ENCODE data around the gene GSX1. TPM values are rescaled to one million over a fixed set of nuclear protein-coding genes. Genes with fewer than 3 reads are reported as not detected.

The GSX1 gene
- total RNA-seq, 1 donor from 2014 or later: not detected

DNA sequence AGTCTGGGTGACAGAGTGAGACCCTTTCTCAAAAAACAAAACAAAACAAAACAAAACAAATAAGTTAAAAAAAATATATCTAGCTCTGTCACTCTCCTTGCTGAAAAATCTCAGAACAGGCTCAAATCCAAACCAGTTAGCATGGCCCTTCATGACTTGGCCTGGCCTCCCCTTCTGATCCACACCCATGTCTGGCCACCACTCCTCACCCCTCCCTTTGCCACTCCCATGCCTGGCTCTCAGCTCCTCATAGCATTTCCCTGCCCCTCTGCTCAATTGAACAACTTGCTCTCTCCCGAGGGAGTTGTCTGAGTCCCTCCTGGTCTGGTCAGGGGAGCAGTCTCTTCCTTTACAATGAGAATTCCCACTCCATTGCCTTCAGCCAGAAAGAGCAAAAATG lies 4.0 kb upstream of the GSX1 start:
- DNase-seq (ENCODE audit: low spot score): no peak
- no peaks in the 10 kb centered on the region for H3K36me3 Mint-ChIP-seq (ENCODE audit: low read depth)
- no peaks in the 10 kb centered on the region for H3K9me3 Mint-ChIP-seq
- intact Hi-C loops (cut with micrococcal nuclease): no loop called here
- H3K27me3 Mint-ChIP-seq (ENCODE audit: low read depth): peaks cover 57% of the 10 kb centered on the region
- no peak overlapping the region for H3K27ac Mint-ChIP-seq
- H3K4me1 Mint-ChIP-seq (ENCODE audit: low read depth): peaks cover 19% of the 10 kb centered on the region
- no peak overlapping the region for H3K4me3 Mint-ChIP-seq (ENCODE audit: low read depth)

DNA sequence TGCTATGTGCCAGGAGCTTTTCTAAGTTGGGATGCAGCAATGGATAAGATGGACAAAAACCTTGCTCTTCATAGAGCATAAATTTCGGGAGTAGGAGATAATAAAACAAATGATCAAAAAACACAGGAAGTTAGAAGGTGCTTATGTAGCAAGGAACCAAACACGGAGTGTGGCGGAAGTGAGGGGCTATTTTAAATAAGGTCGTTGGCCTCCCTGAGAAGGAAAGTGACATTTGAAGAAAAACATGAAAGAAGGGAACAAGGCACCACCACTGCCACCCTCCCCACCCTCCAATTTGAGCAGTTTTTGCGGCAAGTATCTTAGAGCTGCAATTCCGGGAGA lies 3.2 kb upstream of the GSX1 start:
- H3K4me3 Mint-ChIP-seq (ENCODE audit: low read depth): peak overlapping the region; percentile 0
- no peak overlapping the region for H3K27ac Mint-ChIP-seq
- H3K36me3 Mint-ChIP-seq (ENCODE audit: low read depth): no peaks in the 10 kb centered on the region
- H3K27me3 Mint-ChIP-seq (ENCODE audit: low read depth): peaks cover 64% of the 10 kb centered on the region
- intact Hi-C loops (cut with micrococcal nuclease): no loop called here
- H3K9me3 Mint-ChIP-seq: no peaks in the 10 kb centered on the region
- DNase-seq (ENCODE audit: low spot score): no peak
- H3K4me1 Mint-ChIP-seq (ENCODE audit: low read depth): peaks cover 19% of the 10 kb centered on the region

DNA sequence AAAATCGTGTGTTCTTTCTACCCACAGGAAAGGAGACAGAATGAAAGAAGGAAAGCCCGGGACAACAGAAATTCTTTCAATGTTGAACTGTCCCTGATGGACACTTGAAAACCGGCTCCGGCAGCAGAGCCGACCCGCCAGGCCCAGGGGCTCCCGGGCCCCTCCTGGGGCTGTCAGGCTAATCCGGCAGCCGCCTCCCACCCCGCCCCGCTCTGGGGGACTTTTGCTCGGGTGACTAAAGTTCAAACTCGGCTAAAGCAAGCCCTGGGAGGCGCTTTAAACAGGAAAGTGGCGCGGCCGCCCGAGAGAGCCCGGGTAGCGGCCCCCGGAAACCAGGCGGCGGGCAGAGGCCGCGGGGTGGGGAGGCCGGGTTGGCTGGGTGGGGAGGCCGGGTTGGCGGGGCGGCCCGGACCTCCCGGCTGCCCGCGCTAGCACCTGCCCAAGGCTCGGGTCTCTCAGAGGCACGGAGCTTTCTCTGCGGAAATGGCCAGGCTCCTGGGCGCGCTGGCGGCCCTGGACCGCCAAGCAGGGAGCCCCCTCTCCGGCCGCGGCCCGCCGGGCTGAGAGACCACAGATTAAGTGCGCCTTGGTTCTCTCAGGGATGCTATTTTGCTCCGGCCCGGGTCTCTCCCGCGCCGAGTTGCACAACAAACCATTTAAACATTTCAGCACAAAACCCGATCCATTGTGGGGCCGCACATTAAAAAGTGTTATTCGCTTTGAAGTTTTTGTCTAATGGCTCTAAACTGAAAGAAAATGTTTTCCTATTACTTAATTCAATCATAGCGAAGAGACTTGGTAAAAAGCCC lies 2.6 kb upstream of the GSX1 start:
- Mint-ChIP-seq H3K27ac (no peak overlapping the region), H3K9me3 (no peaks in the 10 kb centered on the region), H3K36me3 (ENCODE audit: low read depth) (no peaks in the 10 kb centered on the region), H3K4me3 (ENCODE audit: low read depth) (peak overlapping the region; percentile 0), H3K27me3 (ENCODE audit: low read depth) (peaks cover 66% of the 10 kb centered on the region), H3K4me1 (ENCODE audit: low read depth) (peaks cover 19% of the 10 kb centered on the region)
- intact Hi-C loops (cut with micrococcal nuclease): no loop called here
- no peak for DNase-seq (ENCODE audit: low spot score)

DNA sequence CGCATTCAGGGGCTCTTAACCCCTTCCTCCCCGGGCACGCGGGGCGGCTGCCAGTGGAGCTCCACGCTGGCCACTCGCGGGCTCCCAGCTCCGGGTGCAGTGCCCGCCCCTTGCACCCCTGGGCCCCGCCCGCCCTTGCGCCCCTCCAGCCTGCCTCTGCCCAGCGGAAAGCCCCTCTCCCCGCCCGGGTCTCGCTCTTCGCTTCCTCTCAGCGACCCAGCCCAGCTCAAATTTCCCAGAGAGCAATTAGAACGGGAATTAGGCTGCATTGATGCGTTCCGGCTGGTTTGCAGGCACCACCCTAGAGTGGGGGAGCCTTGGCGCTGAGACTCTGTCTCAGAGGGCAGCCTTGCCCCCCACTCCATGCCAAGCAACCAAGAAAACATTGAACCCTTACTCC lies 1.8 kb upstream of the GSX1 start:
- intact Hi-C loops (cut with micrococcal nuclease): no loop called here
- Mint-ChIP-seq H3K9me3 (no peaks in the 10 kb centered on the region), H3K36me3 (ENCODE audit: low read depth) (no peaks in the 10 kb centered on the region), H3K4me1 (ENCODE audit: low read depth) (peaks cover 19% of the 10 kb centered on the region), H3K4me3 (ENCODE audit: low read depth) (no peak overlapping the region), H3K27me3 (ENCODE audit: low read depth) (peaks cover 68% of the 10 kb centered on the region), H3K27ac (no peak overlapping the region)
- DNase-seq (ENCODE audit: low spot score): no peak

DNA sequence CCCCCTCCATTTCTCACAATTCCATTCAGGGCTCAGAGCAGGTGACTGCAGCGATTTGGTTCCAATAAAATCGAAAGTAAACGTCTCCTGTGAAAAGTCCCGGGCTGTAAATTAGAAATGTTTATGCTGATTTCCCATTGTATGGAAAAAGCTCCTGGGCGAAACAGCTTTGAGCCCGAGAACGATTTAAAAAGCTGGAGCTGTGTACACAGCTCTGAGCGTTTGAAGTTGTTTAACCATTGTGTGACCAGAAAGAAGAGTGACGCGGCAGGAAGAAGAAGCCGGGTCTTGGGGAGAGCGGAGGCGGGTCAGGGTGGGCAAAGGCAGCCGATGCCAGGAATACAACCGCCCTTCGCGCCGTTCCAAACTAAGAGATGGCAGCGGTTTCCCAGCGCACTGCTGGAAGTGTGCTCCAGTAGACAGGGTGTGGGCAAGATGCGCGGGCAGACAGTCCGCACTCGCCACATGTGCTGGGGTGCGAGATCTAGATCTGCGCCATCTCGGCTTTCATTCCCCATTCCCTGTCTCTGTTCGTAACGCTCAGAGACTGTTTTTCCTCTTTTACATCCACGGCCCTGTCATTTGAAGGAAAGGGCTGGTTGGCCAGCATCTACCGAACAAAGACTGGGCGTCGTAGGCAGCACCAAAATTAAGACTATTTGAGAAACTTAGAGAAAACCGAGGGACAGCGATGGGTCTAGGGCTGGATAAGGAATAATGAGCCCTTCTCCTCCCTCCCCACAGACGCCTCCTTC lies 960 bp upstream of the GSX1 start:
- DNase-seq (ENCODE audit: low spot score): no peak
- intact Hi-C loops (cut with micrococcal nuclease): no loop called here
- peaks cover 19% of the 10 kb centered on the region for H3K4me1 Mint-ChIP-seq (ENCODE audit: low read depth)
- H3K27ac Mint-ChIP-seq: no peak overlapping the region
- H3K4me3 Mint-ChIP-seq (ENCODE audit: low read depth): peak overlapping the region; percentile 59
- no peaks in the 10 kb centered on the region for H3K36me3 Mint-ChIP-seq (ENCODE audit: low read depth)
- peaks cover 74% of the 10 kb centered on the region for H3K27me3 Mint-ChIP-seq (ENCODE audit: low read depth)
- no peaks in the 10 kb centered on the region for H3K9me3 Mint-ChIP-seq

DNA sequence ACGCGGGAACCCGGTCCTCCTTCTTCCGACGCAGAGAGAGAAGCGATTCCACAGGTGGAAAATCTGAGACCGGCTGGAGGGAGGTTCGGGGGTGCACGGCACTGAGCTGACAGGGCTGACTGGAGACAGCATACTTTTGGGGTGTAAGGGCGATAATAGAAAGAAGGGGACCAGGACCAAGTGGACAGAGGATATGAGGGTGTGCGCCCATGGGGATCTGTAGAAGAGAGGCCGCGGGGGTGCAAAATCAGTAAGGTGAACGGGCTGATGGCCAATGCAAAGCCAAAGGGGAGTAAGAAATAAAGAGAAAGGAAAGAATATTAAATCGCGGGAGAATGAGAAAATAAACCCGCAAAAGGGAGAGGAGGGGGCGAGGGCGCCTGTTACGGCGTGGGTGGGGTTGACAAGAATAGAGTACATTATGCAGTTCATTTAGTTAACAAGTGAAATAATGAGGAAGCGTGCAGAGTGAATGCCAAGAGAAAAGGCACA lies 336 bp upstream of the GSX1 start:
- intact Hi-C loops (cut with micrococcal nuclease): loop anchor here (2.0 kb wide), 2 partner anchors 133 to 187 kb away; no protein-coding TSS in a partner anchor
- H3K4me3 Mint-ChIP-seq (ENCODE audit: low read depth): no peak overlapping the region
- peaks cover 76% of the 10 kb centered on the region for H3K27me3 Mint-ChIP-seq (ENCODE audit: low read depth)
- H3K4me1 Mint-ChIP-seq (ENCODE audit: low read depth): peaks cover 19% of the 10 kb centered on the region
- no peaks in the 10 kb centered on the region for H3K9me3 Mint-ChIP-seq
- DNase-seq (ENCODE audit: low spot score): no peak
- no peak overlapping the region for H3K27ac Mint-ChIP-seq
- no peaks in the 10 kb centered on the region for H3K36me3 Mint-ChIP-seq (ENCODE audit: low read depth)

DNA sequence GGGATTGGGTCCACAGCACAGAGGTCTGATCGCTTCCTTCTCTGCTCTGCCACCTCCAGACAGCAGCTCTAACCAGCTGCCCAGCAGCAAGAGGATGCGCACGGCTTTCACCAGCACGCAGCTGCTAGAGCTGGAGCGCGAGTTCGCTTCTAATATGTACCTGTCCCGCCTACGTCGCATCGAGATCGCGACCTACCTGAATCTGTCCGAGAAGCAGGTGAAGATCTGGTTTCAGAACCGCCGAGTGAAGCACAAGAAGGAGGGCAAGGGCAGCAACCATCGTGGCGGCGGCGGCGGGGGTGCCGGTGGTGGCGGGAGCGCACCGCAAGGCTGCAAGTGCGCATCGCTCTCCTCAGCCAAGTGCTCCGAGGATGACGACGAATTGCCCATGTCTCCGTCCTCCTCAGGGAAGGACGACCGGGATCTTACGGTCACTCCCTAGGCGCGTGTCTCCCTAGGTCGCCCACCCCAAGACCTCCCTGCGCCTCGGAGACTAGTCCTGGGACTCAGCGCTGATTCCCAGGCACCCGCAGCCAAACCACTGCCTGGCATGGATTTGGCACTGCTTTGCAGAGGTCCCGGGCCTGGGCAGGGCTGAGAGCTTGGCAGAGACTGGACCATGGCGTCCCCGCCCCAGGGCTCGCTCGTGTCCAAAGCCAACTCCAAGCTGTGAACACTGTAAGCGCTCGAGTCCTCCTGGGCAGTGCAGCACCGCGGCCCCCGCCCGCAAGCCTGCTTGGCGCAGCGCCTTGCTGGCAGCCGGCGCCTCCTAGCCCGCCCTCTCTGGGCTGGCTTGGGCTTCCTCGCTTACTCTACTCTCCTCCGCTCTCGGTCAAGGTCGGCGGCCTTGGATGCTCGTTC lies 1.5 kb downstream of the GSX1 start:
- Mint-ChIP-seq H3K4me3 (ENCODE audit: low read depth) (no peak overlapping the region), H3K4me1 (ENCODE audit: low read depth) (peaks cover 19% of the 10 kb centered on the region), H3K9me3 (no peaks in the 10 kb centered on the region), H3K36me3 (ENCODE audit: low read depth) (no peaks in the 10 kb centered on the region), H3K27ac (no peak overlapping the region), H3K27me3 (ENCODE audit: low read depth) (peaks cover 74% of the 10 kb centered on the region)
- intact Hi-C loops (cut with micrococcal nuclease): loop anchor here (2.0 kb wide), 4 partner anchors 29 to 185 kb away; no protein-coding TSS in a partner anchor
- no peak for DNase-seq (ENCODE audit: low spot score)

DNA sequence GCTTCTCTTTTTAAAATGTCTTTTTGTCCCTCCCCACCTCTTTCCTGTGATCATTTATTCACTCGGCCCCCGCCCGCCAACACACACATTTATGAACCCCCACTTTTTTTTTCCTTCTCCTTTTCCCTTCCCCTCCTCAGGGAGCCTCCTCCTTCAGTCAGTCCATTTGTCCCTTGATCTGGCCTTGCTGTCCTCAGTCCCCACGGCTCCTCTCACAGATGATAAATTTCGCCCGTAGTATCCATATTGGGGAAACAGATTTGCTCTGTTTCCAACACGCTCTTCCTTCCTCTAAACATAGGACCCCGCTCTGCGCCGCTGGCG lies 2.0 kb downstream of the GSX1 start:
- H3K27ac Mint-ChIP-seq: no peak overlapping the region
- DNase-seq (ENCODE audit: low spot score): no peak
- H3K4me3 Mint-ChIP-seq (ENCODE audit: low read depth): no peak overlapping the region
- H3K4me1 Mint-ChIP-seq (ENCODE audit: low read depth): peaks cover 16% of the 10 kb centered on the region
- peaks cover 72% of the 10 kb centered on the region for H3K27me3 Mint-ChIP-seq (ENCODE audit: low read depth)
- H3K9me3 Mint-ChIP-seq: no peaks in the 10 kb centered on the region
- intact Hi-C loops (cut with micrococcal nuclease): loop anchor here (2.0 kb wide), 2 partner anchors 28 to 176 kb away; no protein-coding TSS in a partner anchor
- H3K36me3 Mint-ChIP-seq (ENCODE audit: low read depth): no peaks in the 10 kb centered on the region

DNA sequence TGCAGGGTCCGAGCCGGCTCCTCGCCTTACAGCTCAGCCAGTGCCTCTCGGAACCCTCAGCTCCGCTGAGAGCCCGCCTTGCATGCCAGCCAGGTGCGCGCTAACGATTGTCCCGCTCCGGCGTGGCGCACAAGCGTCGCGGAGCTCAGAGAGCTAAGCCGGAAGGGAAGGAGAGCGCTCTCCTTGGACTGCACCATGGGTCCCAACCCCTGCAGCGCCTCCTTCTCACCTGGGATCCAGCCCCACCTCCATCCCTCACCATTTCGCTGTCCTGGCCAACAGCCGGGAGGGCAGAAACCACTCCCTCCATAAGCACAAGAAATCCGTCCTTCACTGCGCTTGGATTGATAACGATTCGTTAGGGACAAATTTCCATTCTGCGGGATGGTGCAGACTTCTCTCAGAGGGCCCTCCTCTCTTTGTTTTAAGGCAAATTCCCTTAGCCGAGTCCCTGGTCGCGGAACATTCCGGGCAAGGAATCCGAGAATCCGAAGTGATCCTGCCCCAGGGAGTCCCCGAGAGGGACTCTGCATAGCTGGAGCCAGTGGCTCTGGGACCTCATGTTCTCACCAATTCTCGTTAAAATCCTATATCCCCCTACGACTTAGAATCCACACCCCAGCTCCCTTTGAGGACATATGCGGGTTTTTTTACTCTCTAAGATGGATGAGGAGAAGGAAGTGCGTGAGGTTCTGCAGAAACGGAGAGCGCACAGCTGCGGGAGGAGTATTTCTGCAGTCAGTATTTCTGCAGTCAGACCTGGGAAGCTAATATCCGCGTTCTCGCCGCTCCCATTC lies 2.8 kb downstream of the GSX1 start:
- Mint-ChIP-seq H3K36me3 (ENCODE audit: low read depth) (no peaks in the 10 kb centered on the region), H3K27ac (no peak overlapping the region), H3K27me3 (ENCODE audit: low read depth) (peaks cover 75% of the 10 kb centered on the region), H3K4me1 (ENCODE audit: low read depth) (peaks cover 15% of the 10 kb centered on the region), H3K9me3 (no peaks in the 10 kb centered on the region), H3K4me3 (ENCODE audit: low read depth) (no peak overlapping the region)
- intact Hi-C loops (cut with micrococcal nuclease): loop anchor here (2.0 kb wide), 2 partner anchors 28 to 176 kb away; no protein-coding TSS in a partner anchor
- no peak for DNase-seq (ENCODE audit: low spot score)

DNA sequence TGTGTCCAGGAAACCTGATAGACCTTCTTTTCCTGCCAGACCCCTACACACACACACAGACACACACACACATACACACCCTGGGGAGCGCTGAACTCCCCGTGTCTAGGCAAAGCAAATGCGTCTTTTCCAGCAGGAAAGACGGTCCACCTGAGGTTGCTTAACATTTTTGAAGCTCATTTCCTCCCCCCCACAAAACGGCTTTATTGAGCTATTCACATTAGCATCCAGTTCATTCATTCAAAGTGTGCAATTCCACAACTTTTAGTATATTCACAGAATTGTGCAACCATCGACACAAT lies 3.4 kb downstream of the GSX1 start:
- intact Hi-C loops (cut with micrococcal nuclease): loop anchor here (2.0 kb wide), 2 partner anchors 27 to 175 kb away; no protein-coding TSS in a partner anchor
- Mint-ChIP-seq H3K4me1 (ENCODE audit: low read depth) (peaks cover 14% of the 10 kb centered on the region), H3K36me3 (ENCODE audit: low read depth) (no peaks in the 10 kb centered on the region)

DNA sequence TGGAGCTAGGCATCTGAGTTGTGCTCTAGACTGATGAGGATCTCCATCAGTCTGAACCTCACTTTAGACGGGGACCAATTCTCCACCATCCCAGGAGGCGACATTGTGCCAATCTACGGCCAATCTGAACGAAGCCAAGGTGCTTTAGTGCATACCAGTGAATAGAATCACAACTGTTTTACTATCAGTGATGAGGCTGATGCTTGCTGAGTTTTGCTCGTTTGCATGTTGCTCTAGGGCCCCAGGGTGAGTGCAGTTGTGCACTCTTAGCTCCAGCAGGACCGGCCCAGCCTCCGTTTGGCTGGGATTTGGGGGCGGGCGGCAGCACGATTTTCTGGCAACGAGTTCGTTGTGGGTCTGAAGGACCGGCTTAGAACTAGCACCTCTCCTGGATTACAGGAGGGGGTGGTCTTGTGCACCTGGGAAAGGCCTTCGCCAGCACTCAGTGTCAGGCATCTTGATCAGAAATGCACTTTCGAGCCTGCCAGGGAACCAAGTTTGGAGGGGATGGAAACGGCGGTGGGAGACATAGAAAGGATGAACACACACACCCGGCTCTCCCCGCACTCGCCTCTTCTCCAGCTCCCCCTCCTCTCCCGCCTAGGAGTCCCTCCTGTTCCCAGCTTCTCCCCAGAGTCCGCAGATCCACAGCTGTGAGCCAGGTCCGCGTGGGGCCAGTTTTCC lies 4.4 kb downstream of the GSX1 start:
- intact Hi-C loops (cut with micrococcal nuclease): no loop called here
- Mint-ChIP-seq H3K9me3 (no peaks in the 10 kb centered on the region), H3K27me3 (ENCODE audit: low read depth) (peaks cover 67% of the 10 kb centered on the region), H3K36me3 (ENCODE audit: low read depth) (no peaks in the 10 kb centered on the region), H3K4me1 (ENCODE audit: low read depth) (peaks cover 3% of the 10 kb centered on the region), H3K27ac (no peak overlapping the region), H3K4me3 (ENCODE audit: low read depth) (no peak overlapping the region)
- no peak for DNase-seq (ENCODE audit: low spot score)

More for the DNA sequence above, 3.4 kb downstream of the GSX1 start:
- Mint-ChIP-seq H3K4me3 (ENCODE audit: low read depth) (no peak overlapping the region), H3K27ac (no peak overlapping the region), H3K9me3 (no peaks in the 10 kb centered on the region), H3K27me3 (ENCODE audit: low read depth) (peaks cover 73% of the 10 kb centered on the region)
- DNase-seq (ENCODE audit: low spot score): no peak

DNA sequence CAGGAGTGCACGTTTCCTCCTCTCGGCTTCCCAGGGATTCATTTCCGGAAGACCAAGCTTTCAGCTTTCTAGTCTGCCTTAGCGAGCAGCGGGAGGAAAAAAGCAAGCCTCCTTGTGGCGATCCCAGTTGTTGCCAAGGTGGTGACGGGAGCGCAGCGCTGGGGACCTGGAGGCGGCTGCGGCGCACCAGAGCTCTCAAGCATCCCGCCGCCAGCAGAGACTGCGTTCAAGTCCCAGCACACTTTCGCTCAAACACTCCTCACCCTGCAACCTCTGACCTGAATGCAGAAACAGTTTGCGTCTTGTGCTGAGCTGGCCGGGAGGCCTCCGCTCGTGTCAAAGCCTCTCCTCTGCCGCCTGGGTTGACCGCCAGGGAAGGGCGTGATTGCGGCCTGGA lies 4.9 kb downstream of the GSX1 start:
- H3K36me3 Mint-ChIP-seq (ENCODE audit: low read depth): no peaks in the 10 kb centered on the region
- peaks cover 61% of the 10 kb centered on the region for H3K27me3 Mint-ChIP-seq (ENCODE audit: low read depth)
- H3K4me1 Mint-ChIP-seq (ENCODE audit: low read depth): no peaks in the 10 kb centered on the region
- H3K27ac Mint-ChIP-seq: no peak overlapping the region
- DNase-seq (ENCODE audit: low spot score): no peak
- H3K9me3 Mint-ChIP-seq: no peaks in the 10 kb centered on the region
- intact Hi-C loops (cut with micrococcal nuclease): no loop called here
- no peak overlapping the region for H3K4me3 Mint-ChIP-seq (ENCODE audit: low read depth)

All from activated T-helper 2 cell treated with anti-CD3 and anti-CD28 coated beads, Interferon-gamma antibody, Interleukin-2, Interleukin-4, amounts not matched to agents 10 μg/mL and 5 μg/mL and 100 μg/mL, durations not matched to agents 14 hours and 24 hours and 36 hours (primary cell).